HG03060 (cell line): ENCODE measurements around the gene CASP8.
"Not testable (repeated sequence)": the region's sequence is repeated elsewhere in the genome, so short reads cannot be mapped to it uniquely, and the experiment has no call there.

Source experiments
- ATAC-seq: cut with Tn5 transposase; IDR thresholded peaks from one replicate; pipeline ENCODE4 v1.9.1; 2021; ENCODE audit warnings: low read depth, moderate number of reproducible peaks; ENCODE audit not compliant: unreplicated experiment

Gene CASP8

DNA sequence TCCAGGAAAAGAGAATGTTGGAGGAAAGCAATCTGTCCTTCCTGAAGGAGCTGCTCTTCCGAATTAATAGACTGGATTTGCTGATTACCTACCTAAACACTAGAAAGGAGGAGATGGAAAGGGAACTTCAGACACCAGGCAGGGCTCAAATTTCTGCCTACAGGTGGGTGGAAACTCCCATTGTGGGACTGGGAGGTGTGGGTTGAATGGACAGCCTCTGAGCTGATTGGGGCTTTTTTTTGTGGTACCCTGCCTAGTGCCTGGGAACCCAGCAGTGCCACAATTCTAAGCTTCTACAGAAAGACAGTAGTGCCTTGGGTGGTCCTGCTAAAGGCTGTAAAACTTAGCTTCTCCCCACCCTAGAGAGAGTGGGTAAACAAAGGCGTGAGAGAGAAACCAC, 6.3 kb downstream of the CASP8 start:
- ATAC-seq, result no peak

GRCh38 chr2:201267278-201268030, 7.1 kb downstream of the CASP8 start:
- no peak for ATAC-seq

DNA sequence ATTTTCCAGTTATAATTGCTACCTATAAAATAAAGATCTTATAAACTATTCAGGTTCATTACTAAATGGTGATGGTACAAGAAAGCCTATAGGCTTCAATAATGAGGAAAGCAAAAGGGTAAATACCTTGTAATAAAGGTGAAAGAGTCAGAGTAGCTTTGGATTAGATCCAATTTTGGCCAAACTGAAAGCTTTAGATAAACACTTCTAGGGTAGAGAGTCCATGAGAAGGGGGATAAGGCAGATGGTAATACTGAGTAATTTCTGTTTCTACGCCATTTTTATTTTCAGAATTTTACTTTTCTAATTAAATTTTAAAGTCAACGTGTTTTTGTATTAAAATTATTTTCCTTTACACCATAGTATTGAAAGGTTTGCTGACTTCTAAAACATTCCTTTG, 9.4 kb downstream of the CASP8 start:
- no peak for ATAC-seq

GRCh38 chr2:201270293-201271001, 10.1 kb downstream of the CASP8 start:
- ATAC-seq, result no peak

- ATAC-seq, result no peak
Observed at GRCh38 chr2:201271917-201272316, 11.6 kb downstream of the CASP8 start.

GRCh38 chr2:201273330-201273983, 13.1 kb downstream of the CASP8 start:
- no peak for ATAC-seq

- no peak for ATAC-seq
Observed at GRCh38 chr2:201275069-201275468, 14.7 kb downstream of the CASP8 start.

DNA sequence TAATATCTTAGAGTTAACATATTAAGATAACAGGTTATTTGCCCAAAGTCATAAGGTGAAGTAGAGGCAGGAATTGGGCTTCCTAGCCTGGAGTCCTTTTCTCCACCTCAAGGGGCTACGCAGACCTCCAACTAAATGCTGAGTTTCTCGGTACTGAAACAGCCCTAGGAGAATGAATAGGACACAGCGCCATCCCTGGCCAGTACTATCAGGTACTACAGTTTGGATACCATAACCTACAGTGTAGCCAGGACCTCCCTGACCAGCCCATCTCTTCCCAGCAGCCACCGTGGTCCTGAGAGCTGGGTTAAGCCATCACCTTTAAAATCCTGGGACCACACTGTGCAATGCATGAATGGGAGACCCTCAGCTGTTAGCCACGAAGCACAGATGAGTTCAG, 15.7 kb downstream of the CASP8 start:
- ATAC-seq, result no peak

GRCh38 chr2:201276511-201276910, 16.2 kb downstream of the CASP8 start:
- no peak for ATAC-seq

DNA sequence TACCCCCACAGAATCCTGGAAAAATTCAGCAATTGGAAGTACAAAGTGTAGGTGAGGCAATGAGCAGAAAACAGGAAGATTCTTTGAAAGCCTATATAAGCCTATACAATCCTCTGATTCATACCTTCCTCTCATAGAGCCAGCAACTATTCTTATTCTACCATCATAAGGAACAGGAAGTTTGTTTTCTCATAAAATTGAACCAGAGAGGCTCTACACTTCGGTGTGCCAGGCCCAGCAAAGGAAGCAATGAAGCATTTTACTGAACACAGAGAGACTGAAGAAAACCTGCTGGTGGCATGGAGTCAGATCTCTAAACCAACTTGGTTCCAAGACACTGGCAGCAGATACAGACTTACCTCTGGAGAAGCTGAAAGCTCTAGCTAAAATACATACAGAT, 18.7 kb downstream of the CASP8 start:
- ATAC-seq, result no peak

DNA sequence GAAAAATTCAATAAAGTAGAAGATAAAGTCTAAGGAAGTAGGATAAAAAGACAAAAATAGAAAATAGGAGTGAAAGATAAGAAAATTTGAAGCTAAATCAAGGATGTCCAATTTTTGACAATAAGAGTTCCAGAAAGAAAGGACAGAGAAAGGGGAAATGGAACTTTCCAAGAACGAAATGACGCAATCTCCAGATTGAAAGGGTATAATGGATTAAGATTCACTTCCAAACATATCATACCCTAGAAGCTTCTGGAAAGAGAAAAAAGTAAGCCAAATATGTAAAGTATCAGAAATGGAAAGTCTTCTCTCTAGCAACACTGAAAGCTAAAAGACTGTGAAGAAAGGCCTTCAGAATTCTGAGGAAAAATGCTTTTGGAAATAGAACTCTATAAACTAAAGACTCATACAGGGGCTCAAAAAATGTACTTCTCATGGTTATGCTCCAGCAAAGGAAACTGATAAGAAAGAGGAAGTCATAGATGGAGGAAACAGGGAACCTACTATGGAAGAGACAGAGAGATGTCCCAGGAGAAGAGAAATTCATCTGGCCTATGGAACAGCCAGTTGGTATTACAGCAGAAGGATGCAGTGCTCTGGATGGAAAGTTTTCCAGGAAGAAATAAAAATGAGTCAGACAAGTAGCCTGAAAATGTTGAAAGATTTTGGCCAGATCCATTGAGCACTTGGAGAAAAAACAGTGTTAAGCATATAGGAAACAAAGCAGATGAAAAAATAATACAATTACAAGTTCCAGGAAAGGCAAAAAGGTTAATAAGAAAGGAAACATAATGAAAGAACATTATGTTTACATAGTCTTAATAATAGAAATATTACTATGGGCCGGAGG, 20.1 kb downstream of the CASP8 start:
- ATAC-seq, result no peak

DNA sequence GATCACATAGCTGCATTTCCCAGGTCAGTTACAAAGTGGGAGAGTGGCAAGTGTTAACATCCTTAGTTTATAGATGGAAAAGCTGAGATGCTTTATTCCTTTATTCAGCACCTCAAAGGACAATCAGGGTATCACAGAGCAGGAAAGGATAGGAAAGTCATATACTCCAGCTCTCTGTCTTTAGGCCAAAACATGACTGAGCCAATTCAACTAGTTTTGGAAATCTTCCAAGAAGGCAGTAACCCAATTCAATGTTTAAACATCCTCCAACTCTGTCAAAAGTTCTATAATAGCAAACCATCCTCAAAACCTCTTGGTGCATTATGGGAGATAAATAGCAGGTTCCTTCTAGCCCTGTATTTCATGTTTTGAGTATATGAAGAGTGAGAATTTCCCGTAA, 25.2 kb downstream of the CASP8 start:
- no peak for ATAC-seq

DNA sequence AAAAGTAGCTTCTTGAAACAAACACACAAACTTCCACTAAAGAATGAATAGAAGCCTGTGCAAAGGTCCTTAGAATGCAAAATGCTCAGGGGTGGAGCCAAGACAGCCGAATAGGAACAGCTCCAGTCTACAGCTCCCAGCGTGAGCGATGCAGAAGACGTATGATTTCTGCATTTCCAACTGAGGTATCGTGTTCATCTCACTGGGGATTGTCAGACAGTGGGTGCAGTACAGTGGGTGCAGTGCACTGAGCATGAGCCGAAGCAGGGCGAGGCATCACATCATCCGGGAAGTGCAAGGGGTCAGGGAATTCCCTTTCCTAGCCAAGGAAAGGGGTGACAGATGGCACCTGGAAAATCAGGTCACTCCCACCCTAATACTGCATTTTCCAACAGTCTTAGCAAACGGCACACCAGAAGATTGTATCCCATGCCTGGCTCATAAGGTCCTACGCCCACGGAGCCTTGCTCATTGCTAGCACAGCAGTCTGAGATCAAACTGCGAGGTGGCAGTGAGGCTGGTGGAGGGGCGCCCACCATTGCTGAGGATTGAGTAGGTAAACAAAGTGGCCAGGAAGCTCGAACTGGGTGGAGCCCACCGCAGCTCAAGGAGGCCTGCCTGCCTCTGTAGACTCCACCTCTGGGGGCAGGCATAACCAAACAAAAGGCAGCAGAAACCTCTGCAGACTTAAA, 30.3 kb downstream of the CASP8 start:
- not testable (repeated sequence) for ATAC-seq

DNA sequence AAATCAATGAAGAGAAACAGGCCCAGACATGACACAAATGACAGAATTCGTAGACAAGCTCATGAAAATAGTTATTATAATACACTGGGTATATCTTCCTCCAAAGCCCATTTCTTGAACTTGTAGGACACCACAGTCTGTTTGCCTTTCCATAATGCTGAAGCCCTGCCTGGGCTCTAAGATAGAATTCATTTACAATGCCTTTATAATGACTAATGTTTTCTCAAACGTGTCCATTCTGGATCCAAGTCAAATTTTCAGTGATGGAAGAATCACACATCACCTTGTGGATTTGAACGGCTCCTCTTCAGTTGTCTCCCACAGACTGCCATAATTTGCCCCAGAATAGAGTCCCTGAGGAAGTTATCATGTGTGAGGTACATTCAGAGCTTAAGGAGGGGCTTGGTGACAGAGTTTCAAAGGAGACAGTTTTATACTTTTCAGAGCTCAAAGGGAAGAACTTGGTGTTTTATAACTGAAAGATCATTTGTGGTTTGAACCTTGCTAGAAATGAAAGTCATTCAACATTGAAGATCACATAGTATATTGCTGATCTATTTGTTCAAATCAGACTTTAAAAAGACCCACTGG, 38.2 kb downstream of the CASP8 start:
- no peak for ATAC-seq

- not testable (repeated sequence) for ATAC-seq
Observed at GRCh38 chr2:201299929-201300328, 39.6 kb downstream of the CASP8 start.

GRCh38 chr2:201307876-201308275, 47.5 kb downstream of the CASP8 start:
- ATAC-seq, result no peak

DNA sequence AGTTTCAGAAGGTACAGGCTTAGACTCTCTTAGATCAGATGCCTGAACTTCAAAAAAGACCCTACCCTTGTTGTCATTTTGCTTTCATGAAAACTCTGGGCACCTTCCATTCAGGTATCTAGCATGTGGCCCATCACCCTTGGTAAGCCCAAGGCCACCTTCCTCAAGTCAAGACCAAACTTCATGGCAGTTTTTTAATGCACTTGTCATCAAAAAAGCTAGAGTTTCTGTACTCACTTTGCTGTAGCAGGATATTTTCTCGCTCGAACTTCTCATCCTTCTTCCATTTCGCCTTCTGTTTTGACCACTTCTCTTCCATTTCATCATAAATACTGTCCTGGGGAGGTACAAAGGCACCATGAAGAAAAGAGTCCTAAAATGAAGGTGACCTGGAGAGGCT, 48.6 kb downstream of the CASP8 start:
- no peak for ATAC-seq

- no peak for ATAC-seq
Observed at GRCh38 chr2:201313362-201313761, 53.0 kb downstream of the CASP8 start.

- ATAC-seq, result no peak
Observed at GRCh38 chr2:201319511-201319910, 59.2 kb downstream of the CASP8 start.

- no peak for ATAC-seq
Observed at GRCh38 chr2:201320257-201320656, 59.9 kb downstream of the CASP8 start.
